GM21528 (cell line): Measurements from ENCODE around the gene CPT1A.

ENCODE experiments used
- ATAC-seq: cut with Tn5 transposase; IDR thresholded peaks from one replicate; pipeline ENCODE4 v1.9.1; 2021; ENCODE audit warnings: mild to moderate bottlenecking, moderate library complexity; ENCODE audit not compliant: unreplicated experiment, low FRiP score

CPT1A gene

GRCh38 chr11:68806931-68807844, 34.5 kb downstream of the CPT1A start:
- no peak for ATAC-seq

DNA sequence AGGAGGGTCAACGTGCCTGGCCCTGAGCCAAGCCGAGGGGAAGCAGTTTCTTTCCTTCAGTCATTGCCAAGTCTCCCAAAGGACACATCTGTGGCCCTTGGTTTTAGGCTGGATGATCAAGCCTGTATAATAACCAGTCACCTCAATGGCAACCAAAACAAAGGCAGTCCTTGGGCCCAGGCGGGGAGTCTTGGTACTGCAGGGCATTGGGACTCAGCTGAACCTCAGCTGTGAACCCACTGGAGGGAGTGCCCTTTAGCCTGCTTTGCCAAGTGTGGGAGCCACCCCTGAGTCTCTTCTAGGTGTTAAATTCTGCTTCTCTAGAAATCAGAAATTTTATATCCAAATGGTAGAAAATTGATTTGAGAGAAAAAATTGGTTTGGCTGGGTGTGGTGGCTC, 36.9 kb downstream of the CPT1A start:
- ATAC-seq = no peak

DNA sequence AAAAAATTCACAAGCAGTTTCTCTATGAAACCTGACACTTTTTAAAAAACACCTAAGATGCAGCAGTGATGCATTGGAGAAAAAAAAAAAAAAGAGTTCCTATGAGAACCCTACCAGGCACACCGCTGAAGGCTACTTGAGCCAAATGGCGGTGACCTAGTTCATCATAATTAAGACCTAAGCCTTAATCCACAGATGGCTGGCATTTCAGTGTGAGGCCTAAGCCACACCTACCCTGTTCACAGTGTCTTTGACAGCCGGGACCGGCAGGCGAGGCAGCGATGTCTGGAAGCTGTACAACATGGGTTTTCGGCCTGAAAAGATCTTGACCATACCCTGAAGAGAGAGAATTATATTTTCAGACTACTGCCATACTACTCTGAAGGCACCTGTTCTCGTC, 38.0 kb downstream of the CPT1A start:
- no peak for ATAC-seq

DNA sequence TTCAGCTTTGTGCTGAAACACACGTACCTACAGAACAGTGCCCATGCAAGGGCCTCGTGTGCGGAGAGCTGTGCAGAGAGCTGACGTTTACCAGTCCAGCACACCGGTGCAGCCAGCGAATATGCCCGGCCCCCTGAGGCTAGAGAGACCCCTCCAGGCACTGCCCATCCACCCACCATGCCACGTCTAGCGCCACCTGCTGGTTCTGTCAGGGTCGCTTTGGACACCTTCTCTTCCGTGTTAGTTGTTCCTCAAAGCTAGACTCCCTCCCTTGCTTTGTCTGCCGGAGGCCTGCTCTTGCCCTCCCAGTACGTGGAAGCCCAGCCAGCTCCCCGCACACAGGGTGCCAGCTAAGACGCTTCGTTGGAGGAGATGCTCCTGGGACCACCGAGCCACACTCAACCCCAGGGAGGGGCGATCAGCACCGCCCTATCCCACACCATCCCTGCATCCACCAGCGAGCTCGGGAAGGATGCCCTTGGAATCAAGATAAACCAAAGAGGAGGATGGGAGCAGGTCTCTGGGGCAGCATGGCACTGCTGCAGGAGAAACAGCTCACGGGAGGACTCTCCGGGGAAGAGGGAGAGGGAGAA, 43.4 kb downstream of the CPT1A start:
- ATAC-seq = no peak

DNA sequence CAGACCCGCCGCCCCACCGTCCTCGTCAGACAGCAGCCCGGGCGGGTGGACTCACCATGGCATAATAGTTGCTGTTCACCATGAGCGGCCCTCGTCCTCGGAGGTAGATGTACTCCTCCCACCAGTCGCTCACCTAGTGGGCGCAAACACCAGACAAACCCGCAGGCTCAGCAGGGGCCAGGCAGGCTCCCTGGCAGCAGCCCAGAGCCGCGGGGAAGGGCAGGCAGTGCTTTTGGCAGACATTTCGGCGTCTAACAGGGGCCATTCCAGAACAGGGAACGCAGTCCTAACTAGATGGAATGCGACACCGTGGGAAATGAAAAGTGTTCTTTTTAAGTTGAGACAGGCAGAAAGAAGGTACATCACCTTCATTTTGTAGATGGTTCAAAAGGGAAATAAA, 44.9 kb downstream of the CPT1A start:
- no peak for ATAC-seq

DNA sequence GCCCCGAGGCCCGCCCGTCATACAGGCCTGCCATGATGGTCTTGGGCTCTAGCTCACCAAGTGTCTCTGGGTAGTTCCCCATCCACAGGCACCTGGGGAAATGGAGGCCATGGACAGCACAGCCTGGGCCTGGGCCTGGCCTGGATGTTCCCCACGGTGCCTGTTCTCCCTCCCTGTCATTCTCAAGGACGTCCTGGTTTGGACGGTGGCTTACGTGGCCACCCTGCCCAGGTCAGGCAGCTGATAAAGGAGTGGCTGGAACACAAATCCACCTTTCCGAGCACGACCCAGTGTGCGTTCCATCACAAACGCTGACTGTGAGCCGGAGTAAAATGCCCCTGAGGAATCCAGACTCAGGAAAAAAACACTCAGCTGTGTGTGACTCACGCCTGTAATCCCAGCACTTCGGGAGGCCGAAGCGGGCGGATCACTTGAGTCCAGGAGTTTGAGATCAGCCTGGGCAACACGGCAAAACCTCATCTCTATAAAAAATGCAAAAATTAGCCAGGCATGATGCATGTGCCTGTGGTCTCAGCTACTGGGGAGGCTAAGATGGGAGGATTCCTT, 49.2 kb downstream of the CPT1A start:
- no peak for ATAC-seq

- no peak for ATAC-seq
Observed at GRCh38 chr11:68784653-68785052, 57.1 kb downstream of the CPT1A start.

DNA sequence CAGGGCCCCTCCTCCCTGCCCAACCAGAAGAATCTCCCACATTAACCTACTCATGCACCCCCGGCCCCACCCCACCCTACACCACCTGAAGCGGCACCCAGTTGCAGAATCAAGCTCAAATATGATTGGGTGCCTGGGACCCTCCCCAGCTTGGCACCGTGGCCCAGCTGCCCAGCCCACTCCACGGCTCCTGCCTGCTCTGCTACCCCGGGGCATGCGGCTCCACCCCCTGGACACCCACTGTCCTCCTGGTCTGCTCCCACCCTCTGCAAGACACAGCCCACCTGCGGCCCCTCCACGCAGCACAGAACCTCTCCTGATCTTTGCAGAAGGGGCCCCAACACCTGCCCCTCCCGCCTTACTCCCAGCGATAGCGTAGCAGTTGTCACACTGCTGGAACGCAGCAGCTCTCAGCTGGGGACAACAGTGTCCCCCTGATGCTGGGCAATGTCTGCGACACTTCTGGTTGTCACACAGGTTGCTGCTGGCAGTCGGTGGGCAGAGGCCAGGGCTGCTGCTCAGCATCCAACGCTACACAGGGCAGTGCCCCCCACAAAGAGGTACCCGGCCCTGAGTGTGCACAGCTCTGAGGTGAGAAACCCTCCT, 58.4 kb downstream of the CPT1A start:
- no peak for ATAC-seq

GRCh38 chr11:68782711-68783110, 59.0 kb downstream of the CPT1A start:
- no peak for ATAC-seq

- ATAC-seq = no peak
Observed at GRCh38 chr11:68780829-68781228, 60.9 kb downstream of the CPT1A start.

DNA sequence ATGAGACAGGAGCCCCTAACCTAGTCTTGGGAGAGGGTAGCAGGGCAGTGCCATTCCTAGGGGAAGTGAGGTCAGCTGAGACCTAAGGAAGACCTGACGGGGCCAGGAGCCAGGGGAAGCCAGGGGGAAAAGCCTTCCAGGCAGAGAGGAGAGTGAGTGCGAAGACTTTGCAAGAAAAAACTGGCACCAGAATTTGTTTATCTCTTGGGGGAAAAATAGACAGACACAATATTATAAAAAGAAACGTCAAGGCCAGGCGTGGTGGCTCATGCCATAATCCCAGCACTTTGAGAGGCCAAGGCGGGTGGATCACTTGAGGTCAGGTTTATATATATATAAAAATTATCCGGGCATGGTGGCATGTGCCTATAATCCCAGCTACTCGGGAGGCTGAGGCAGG, 63.5 kb downstream of the CPT1A start:
- ATAC-seq = no peak

DNA sequence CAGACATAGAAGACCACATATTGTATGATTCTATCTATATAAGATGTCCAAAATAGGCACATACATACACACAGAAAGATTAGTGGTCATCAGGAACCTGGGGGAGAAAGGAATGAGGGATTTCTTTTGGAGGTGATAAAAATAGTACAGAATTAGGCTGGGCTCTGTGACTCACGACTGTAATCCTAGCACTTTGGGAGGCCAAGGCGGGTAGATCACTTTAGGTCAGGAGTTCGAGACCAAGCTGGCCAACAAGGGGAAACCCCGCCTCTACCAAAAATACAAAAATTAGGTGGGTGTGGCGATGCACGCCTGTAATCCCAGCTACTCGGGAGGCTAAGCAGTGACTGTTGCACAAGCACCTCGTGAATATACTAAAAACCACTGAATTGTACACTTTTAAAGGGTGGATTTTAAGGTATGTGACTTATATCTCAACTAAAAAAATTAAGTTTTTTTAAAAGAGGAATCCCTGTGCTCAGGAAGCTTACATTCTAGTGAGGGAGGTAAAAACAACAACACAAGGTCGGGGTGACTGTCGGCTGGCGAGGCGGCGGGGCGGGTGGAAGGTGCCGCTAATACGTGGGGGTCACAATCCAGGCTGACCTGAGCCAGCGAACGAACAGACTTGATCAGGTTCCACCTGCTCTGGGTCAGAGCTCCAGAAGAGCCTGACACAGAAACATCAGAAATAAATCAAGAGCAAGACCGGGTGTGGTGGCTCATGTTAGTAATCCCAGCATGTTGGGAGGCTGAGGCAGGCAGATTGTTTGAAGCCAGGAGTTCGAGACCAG, 65.1 kb downstream of the CPT1A start:
- no peak for ATAC-seq

GRCh38 chr11:68775951-68776388, 65.7 kb downstream of the CPT1A start:
- no peak for ATAC-seq

DNA sequence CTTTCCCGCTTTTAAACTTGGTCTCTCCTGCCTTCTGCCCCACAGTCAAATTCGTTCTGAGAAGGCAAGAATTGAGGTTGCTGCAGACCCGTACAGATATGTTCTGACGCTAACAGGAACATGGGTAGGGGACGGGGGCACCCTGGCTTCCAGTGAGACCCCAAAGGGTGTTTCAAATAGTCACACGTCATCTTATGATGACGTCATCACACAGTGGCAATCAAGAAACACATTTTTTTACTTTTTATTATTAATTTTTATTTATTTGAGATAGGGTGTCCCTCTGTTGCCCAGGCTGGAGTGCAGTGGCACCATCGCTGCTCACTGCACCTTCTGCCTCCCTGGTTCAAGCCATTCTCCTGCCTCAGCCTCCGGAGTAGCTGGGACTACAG, 67.5 kb downstream of the CPT1A start:
- ATAC-seq = no peak

- ATAC-seq = no peak
Observed at GRCh38 chr11:68773521-68774193, 68.1 kb downstream of the CPT1A start.

- ATAC-seq = no peak
Observed at GRCh38 chr11:68772936-68773335, 68.8 kb downstream of the CPT1A start.

DNA sequence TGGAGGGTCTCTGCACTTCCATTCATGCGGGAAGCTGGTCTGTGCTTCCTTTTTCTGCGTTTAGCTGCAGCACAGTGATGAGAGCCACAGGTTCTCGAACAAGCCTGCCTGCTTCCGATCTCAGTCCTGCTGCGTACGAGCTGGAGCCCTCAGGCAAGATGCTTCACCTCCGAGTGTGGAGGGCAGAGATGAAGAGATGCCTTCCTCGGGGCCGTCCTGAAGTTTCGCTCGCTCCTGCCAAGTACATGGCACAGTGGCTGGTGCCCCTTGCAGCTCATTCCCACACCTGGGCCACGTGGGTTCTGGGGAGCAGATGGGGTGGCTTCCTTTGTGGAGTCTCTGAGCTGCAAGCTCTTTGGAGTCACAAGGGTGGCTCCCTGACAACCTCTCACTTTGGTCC, 70.9 kb downstream of the CPT1A start:
- ATAC-seq = no peak

- ATAC-seq = no peak
Observed at GRCh38 chr11:68767672-68768071, 74.0 kb downstream of the CPT1A start.

DNA sequence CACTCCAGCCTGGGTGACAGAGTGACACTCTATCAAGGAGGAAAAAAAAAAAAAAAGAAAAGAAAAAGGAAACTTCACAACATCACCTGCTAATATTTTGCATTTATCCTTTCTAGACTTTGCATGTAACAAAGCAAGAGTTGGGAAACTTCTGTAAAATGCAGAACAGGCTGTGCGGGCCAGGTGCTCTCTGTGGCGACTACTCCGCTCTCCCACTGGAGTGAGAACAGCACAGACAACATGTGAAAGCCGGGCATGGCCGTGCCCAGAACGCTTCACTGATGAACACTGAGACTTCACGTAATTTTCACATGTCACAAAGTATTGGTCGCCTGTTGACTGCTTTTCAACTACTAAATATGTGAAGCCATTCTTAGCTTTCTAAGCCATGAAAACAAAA, 74.9 kb downstream of the CPT1A start:
- ATAC-seq = no peak

DNA sequence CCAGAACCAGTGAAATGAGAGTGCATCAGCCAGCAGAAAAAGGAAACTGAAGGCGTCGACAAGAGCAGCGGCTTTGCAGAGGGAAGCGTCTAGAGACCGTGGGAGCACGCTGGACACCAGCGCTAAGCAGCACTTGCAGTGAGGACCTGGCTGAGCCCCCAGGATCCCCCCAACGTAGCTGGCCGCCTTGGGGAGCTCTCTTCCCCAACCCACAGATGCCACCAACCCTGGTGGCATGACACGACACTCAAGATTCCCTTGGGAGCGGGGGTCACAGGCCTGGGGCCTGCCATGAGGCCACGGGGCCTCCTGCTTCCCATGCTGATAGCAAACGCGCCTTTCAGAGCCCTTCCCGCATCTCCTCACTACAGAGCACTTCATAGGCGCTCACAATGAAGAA, 77.0 kb downstream of the CPT1A start:
- no peak for ATAC-seq
